CD4-positive, alpha-beta T cell (primary cell): ENCODE results near the gene UQCR11. TPM values are rescaled to one million over a fixed set of nuclear protein-coding genes. Genes with fewer than 3 reads are reported as not detected.
"Not testable (repeated sequence)": the region's sequence is repeated elsewhere in the genome, so short reads cannot be mapped to it uniquely, and the experiment has no call there.

Experiments used
- ATAC-seq: fragments of 200-7000 bp; cut with Tn5 transposase; one replicate; pipeline ENCODE4 v1.10.0; 2022; ENCODE audit warnings: mild to moderate bottlenecking; ENCODE audit not compliant: poor library complexity
- CTCF ChIA-PET: fragments of 350-600 bp; sonication (Branson Sonifier 250); formaldehyde crosslinking; loops from one replicate; lab custom pipeline; 2021; ENCODE audit warnings: antibody characterized with exemption, inconsistent platforms; lab: Charles Lee
- POLR2A ChIA-PET: fragments of 350-600 bp; sonication (Branson Sonifier 250); formaldehyde crosslinking; loops from one replicate; lab custom pipeline; 2021; ENCODE audit warnings: antibody characterized with exemption, inconsistent platforms; lab: Charles Lee
- DNase-seq, 14 experiments: peaks; one replicate each; pipeline ENCODE4 v3.0.0-alpha.2; 2013 to 2020; ENCODE audit warnings: mixed read lengths in 2 of 14
- H3K27ac ChIP-seq, 2 donors: one replicate each; pipeline versions ENCODE4 v1.5.1 to v1.7.0; 2013; ENCODE audit warnings: low read length in 2 of 2, low read depth in 1 of 2, mild to moderate bottlenecking in 1 of 2
- H3K27me3 ChIP-seq, 2 experiments: 1 replicate in 1 of 2; 2 replicates in 1 of 2; pipeline versions ENCODE4 v1.6.1 to v1.7.0; 2013; ENCODE audit warnings: low read length in 2 of 2, control low read depth in 1 of 2, mild to moderate bottlenecking in 1 of 2, moderate library complexity in 1 of 2; ENCODE audit not compliant: insufficient read depth in 2 of 2, control insufficient read depth in 1 of 2
- H3K36me3 ChIP-seq: one replicate; pipeline ENCODE4 v1.6.1; 2013; ENCODE audit warnings: low read length, control low read depth; ENCODE audit not compliant: insufficient read depth
- H3K4me1 ChIP-seq: one replicate; pipeline ENCODE4 v1.6.1; 2013; ENCODE audit warnings: low read length, control low read depth; ENCODE audit not compliant: insufficient read depth
- H3K4me3 ChIP-seq: one replicate; pipeline ENCODE4 v1.5.1; 2013; ENCODE audit warnings: mild to moderate bottlenecking, low read length, moderate library complexity
- H3K9me3 ChIP-seq, 2 experiments: 1 replicate in 1 of 2; 2 replicates in 1 of 2; pipeline versions ENCODE4 v1.6.1 to v1.7.0; 2013; ENCODE audit warnings: low read length in 2 of 2, mild to moderate bottlenecking in 2 of 2, control low read depth in 1 of 2, moderate library complexity in 1 of 2; ENCODE audit not compliant: control insufficient read depth in 1 of 2, insufficient read depth in 1 of 2
- H3K27ac Mint-ChIP-seq: one replicate; pipeline ENCODE4 v1.8.0; 2020; ENCODE audit warnings: mixed read lengths
- H3K27me3 Mint-ChIP-seq: one replicate; pipeline ENCODE4 v1.8.0; 2021; ENCODE audit warnings: mixed read lengths
- H3K36me3 Mint-ChIP-seq: one replicate; pipeline ENCODE4 v1.8.0; 2021; ENCODE audit warnings: low read depth, mixed read lengths
- H3K4me1 Mint-ChIP-seq: one replicate; pipeline ENCODE4 v1.8.0; 2021; ENCODE audit warnings: low read depth, mixed read lengths
- H3K4me3 Mint-ChIP-seq: one replicate; pipeline ENCODE4 v1.8.0; 2020; ENCODE audit warnings: mild to moderate bottlenecking, mixed read lengths
- H3K9me3 Mint-ChIP-seq: one replicate; pipeline ENCODE4 v1.8.0; 2020; ENCODE audit warnings: mixed read lengths
- CTCF ChIP-seq: fragments of 200-600 bp; IDR thresholded peaks from one replicate; pipeline ENCODE4 v1.8.0; 2022; ENCODE audit warnings: antibody characterized with exemption, mild to moderate bottlenecking
- intact Hi-C, 2 experiments: fragments of 100-400 bp; cut with DNase I in 1 of 2; cut with micrococcal nuclease in 1 of 2; formaldehyde crosslinking; loops; one replicate each; pipeline versions ENCODE4 v1.15.1 to v1.9.0; 2023 to 2025; cut with DNase I, micrococcal nuclease
- total RNA-seq, 174 experiments: library from RNA in 2 of 174; stranded (reverse) in 2 of 174; gene quantifications; one replicate each; pipeline ENCODE4 v1.2.3 and lab custom pipeline; 2021 to 2026

The UQCR11 gene
- total RNA-seq, 2 experiments from 2014 or later, result 88.9 to 93.8 TPM

GRCh38 chr19:1644070-1644469 lies 38.8 kb upstream of the UQCR11 start:
- H3K36me3 Mint-ChIP-seq, result peaks cover 33% of the 10 kb centered on the region
- H3K27ac Mint-ChIP-seq, result no peak overlapping the region
- intact Hi-C loops, result no loop called here
- Histone ChIP-seq H3K27me3 (no peaks in the 10 kb centered on the region), H3K4me3 (no peak overlapping the region), H3K36me3 (peaks cover 46% of the 10 kb centered on the region), H3K27ac (no peak overlapping the region), H3K9me3 (no peaks in the 10 kb centered on the region), H3K4me1 (no peaks in the 10 kb centered on the region)
- TF ChIP-seq CTCF, result no peak
- H3K4me1 Mint-ChIP-seq, result no peaks in the 10 kb centered on the region
- no peaks in the 10 kb centered on the region for H3K27me3 Mint-ChIP-seq
- ATAC-seq (no peak), DNase-seq (no peak)
- H3K4me3 Mint-ChIP-seq, result no peak overlapping the region
- H3K9me3 Mint-ChIP-seq, result no peaks in the 10 kb centered on the region
- POLR2A ChIA-PET, result interaction anchor here (0.6 kb wide), 1 partner anchor 62 kb away, joined by 3 read pairs; no protein-coding TSS in a partner anchor
- CTCF ChIA-PET, result interaction anchor here (1.2 kb wide), 1 partner anchor 38 kb away, joined by 3 read pairs; no protein-coding TSS in a partner anchor

DNA sequence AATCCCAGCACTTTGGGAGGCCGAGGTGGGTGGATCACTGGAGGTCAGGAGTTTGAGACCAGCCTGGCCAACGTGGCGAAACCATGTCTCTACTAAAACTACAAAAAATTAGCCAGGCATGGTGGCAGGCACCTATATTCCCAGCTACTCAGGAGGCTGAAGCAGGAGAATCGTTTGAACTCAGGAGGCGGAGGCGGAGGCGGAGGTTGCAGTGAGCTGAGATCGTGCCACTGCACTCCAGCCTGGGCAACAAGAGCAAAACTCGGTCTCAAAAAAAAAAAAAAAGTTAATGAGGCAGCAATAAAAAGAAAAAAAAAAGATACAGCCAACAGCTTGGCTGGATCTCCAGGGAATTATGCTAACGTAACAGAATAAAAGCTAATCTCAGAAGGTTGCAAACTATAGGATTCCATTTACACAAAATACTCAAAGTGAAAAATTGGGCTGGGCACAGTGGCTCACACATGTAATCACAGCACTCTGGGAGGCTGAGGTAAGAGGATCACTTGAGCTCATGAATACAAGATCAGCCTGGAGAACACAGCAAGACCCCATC lies 35.7 kb upstream of the UQCR11 start:
- H3K36me3 ChIP-seq, result peaks cover 53% of the 10 kb centered on the region
- H3K27me3 ChIP-seq, DNase-seq, H3K27me3 Mint-ChIP-seq, H3K4me1 Mint-ChIP-seq, CTCF ChIA-PET, H3K9me3 Mint-ChIP-seq, ATAC-seq, H3K4me3 ChIP-seq, H3K4me3 Mint-ChIP-seq, H3K27ac ChIP-seq, H3K9me3 ChIP-seq, H3K27ac Mint-ChIP-seq, H3K4me1 ChIP-seq, intact Hi-C loops: not testable (repeated sequence)
- peaks cover 55% of the 10 kb centered on the region for H3K36me3 Mint-ChIP-seq
- POLR2A ChIA-PET, result interaction anchor here (0.8 to 1.0 kb wide), 2 partner anchors 12 to 35 kb away, joined by 3 read pairs; partner anchors contain the start of gene TCF3

DNA sequence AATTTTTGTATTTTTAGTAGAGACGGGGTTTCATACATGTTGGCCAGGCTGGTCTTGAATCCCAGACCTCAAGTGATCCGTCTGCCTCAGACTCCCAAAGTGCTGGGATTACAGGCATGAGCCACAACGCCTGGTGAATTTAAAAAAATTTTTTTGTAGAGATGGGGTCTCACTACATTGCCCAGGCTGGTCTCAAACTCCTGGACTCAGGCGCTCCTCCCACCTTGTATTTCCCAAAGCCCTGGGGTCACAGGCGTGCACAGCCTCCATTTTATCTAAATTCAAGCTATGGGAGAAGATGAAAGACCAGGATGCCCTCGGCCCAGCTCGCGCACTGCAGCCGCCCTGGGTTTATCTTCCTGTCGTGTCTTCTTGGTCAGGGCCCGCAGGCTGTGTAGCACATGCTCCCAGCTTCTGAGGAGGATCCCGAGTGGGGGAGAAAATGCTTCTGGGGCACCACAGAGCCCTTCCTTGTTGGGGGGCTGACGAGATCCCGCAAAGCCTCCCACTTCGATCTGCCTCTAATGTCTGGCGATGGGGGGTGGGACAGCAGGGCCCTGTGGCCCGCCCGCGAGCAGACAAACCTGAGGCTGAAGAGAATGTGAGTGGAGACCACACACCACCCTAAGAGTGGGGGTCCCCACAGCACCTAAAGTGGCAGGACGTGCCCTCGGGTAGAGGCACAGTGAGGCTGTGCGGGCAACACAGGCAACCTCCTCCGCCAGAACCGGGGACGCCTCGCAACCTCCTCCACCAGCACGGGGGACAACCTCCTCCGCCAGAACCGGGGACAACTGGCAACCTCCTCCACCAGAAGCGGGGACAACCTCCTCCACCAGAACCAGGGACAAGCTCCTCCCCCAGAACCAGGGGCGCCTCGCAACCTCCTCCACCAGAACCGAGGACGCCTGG lies 31.3 kb upstream of the UQCR11 start:
- H3K4me3 Mint-ChIP-seq, result no peak overlapping the region
- DNase-seq (no peak), ATAC-seq (no peak)
- H3K36me3 Mint-ChIP-seq, result peaks cover 47% of the 10 kb centered on the region
- no peaks in the 10 kb centered on the region for H3K9me3 Mint-ChIP-seq
- CTCF ChIA-PET, result no interaction called here
- no peak overlapping the region for H3K4me3 ChIP-seq
- H3K27ac Mint-ChIP-seq, result no peak overlapping the region
- H3K4me1 ChIP-seq, result no peaks in the 10 kb centered on the region
- no peak for TF ChIP-seq CTCF
- intact Hi-C loops, result no loop called here
- H3K4me1 Mint-ChIP-seq, result no peaks in the 10 kb centered on the region
- H3K27ac ChIP-seq, result no peak overlapping the region
- POLR2A ChIA-PET, result no interaction called here
- no peaks in the 10 kb centered on the region for H3K27me3 ChIP-seq
- peaks cover 42% of the 10 kb centered on the region for H3K36me3 ChIP-seq
- peaks cover 0 to 6% of the 10 kb centered on the region in 2 experiments for H3K9me3 ChIP-seq
- H3K27me3 Mint-ChIP-seq, result no peaks in the 10 kb centered on the region
